HL-60 (cell line): ENCODE data around the gene EVA1A.

Experiments
- DNase-seq, 2 experiments: peaks; one replicate each; pipeline ENCODE4 v3.0.0-alpha.2; 2010 to 2020; ENCODE audit warnings: low read depth in 1 of 2, low spot score in 1 of 2
- H3K27ac ChIP-seq: fragments of 250-450 bp; sonication (Bioruptor Pico); replicated peaks from 2 replicates; pipeline ENCODE4 v1.5.1; 2020; ENCODE audit warnings: mild to moderate bottlenecking, moderate library complexity
- H3K27me3 ChIP-seq: fragments of 250-450 bp; sonication (Bioruptor Pico); 2 replicates; pipeline ENCODE4 v1.5.1; 2021; ENCODE audit warnings: mild to moderate bottlenecking, moderate library complexity; ENCODE audit not compliant: insufficient read depth, poor library complexity, severe bottlenecking
- H3K4me3 ChIP-seq: replicated peaks from 2 replicates; pipeline ENCODE4 v1.5.1; 2011; ENCODE audit warnings: mild to moderate bottlenecking, control low read depth, low read length; ENCODE audit not compliant: insufficient read depth
- GABPA ChIP-seq: IDR thresholded peaks from 2 replicates; pipeline ENCODE4 v1.6.1; 2012; ENCODE audit warnings: low read depth
- POLR2AphosphoS5 ChIP-seq: IDR thresholded peaks from 2 replicates; pipeline ENCODE4 v1.6.1; 2012; ENCODE audit warnings: low read depth
- SPI1 ChIP-seq: IDR thresholded peaks from 2 replicates; pipeline ENCODE4 v1.6.1; 2012; ENCODE audit warnings: low read depth, mild to moderate bottlenecking, borderline replicate concordance
- TF ChIP-seq, protein P1 (sequence below): IDR thresholded peaks from 2 replicates; pipeline ENCODE4 v1.6.1; 2012; ENCODE audit warnings: low read depth; ENCODE audit not compliant: insufficient replicate concordance
- TF ChIP-seq, protein P2 (sequence below): IDR thresholded peaks from one replicate; pipeline ENCODE4 v1.5.1; 2011; ENCODE audit warnings: low read length, control low read depth, inconsistent platforms; ENCODE audit not compliant: insufficient read depth

EVA1A gene

DNA sequence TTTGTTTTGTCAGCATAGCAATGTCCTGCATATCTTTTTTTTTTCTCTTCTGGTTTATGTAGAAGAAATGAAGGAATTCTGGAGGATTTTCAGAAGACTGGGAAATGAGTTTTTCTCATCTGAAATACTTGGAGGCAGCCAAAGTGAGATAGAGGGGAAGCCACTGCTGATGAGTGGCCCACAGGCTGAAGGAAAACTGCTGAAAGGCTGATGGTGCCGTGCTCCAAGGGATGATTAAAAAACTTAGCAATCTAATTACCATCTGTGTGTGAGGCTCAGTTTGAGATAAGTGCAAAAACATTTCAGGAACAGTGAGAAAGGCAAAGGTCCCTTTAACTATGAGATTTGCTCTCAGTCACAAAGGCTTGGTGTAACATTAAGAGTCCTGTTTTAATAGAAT is 98.5 kb downstream of the EVA1A start:
- H3K4me3 ChIP-seq, result no peak overlapping the region
- no peak overlapping the region for H3K27ac ChIP-seq
- TF ChIP-seq, protein P1, sequence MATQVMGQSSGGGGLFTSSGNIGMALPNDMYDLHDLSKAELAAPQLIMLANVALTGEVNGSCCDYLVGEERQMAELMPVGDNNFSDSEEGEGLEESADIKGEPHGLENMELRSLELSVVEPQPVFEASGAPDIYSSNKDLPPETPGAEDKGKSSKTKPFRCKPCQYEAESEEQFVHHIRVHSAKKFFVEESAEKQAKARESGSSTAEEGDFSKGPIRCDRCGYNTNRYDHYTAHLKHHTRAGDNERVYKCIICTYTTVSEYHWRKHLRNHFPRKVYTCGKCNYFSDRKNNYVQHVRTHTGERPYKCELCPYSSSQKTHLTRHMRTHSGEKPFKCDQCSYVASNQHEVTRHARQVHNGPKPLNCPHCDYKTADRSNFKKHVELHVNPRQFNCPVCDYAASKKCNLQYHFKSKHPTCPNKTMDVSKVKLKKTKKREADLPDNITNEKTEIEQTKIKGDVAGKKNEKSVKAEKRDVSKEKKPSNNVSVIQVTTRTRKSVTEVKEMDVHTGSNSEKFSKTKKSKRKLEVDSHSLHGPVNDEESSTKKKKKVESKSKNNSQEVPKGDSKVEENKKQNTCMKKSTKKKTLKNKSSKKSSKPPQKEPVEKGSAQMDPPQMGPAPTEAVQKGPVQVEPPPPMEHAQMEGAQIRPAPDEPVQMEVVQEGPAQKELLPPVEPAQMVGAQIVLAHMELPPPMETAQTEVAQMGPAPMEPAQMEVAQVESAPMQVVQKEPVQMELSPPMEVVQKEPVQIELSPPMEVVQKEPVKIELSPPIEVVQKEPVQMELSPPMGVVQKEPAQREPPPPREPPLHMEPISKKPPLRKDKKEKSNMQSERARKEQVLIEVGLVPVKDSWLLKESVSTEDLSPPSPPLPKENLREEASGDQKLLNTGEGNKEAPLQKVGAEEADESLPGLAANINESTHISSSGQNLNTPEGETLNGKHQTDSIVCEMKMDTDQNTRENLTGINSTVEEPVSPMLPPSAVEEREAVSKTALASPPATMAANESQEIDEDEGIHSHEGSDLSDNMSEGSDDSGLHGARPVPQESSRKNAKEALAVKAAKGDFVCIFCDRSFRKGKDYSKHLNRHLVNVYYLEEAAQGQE, result no peak
- TF ChIP-seq GABPA (no peak), POLR2AphosphoS5 (no peak), SPI1 (no peak)
- TF ChIP-seq, protein P2, sequence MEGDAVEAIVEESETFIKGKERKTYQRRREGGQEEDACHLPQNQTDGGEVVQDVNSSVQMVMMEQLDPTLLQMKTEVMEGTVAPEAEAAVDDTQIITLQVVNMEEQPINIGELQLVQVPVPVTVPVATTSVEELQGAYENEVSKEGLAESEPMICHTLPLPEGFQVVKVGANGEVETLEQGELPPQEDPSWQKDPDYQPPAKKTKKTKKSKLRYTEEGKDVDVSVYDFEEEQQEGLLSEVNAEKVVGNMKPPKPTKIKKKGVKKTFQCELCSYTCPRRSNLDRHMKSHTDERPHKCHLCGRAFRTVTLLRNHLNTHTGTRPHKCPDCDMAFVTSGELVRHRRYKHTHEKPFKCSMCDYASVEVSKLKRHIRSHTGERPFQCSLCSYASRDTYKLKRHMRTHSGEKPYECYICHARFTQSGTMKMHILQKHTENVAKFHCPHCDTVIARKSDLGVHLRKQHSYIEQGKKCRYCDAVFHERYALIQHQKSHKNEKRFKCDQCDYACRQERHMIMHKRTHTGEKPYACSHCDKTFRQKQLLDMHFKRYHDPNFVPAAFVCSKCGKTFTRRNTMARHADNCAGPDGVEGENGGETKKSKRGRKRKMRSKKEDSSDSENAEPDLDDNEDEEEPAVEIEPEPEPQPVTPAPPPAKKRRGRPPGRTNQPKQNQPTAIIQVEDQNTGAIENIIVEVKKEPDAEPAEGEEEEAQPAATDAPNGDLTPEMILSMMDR, result no peak
- H3K27me3 ChIP-seq, result no peaks in the 10 kb centered on the region
- DNase-seq, result no peak

DNA sequence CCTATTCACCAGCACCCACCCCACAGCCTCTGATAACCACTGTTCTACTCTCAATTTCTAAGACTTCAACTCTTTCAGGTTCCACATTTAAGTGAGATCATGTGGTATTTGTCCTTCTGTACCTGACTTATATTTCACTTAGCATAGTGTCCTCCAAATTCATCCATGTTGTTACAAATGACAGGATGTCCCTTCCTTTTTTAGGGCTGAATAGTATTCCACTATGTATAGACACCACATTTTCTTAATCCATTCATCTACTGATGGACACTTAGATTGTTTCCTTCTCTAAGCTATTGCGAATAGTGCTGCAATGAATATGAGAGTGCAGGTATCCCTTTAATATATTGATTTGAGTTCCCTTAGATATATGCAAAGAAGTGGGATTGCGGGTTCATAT is 100.1 kb downstream of the EVA1A start:
- Histone ChIP-seq H3K27ac (no peak overlapping the region), H3K4me3 (no peak overlapping the region), H3K27me3 (no peaks in the 10 kb centered on the region)
- TF ChIP-seq, protein P1, result no peak
- TF ChIP-seq GABPA, result no peak
- TF ChIP-seq POLR2AphosphoS5, result no peak
- TF ChIP-seq, protein P2, result no peak
- no peak for TF ChIP-seq SPI1
- no peak for DNase-seq

DNA sequence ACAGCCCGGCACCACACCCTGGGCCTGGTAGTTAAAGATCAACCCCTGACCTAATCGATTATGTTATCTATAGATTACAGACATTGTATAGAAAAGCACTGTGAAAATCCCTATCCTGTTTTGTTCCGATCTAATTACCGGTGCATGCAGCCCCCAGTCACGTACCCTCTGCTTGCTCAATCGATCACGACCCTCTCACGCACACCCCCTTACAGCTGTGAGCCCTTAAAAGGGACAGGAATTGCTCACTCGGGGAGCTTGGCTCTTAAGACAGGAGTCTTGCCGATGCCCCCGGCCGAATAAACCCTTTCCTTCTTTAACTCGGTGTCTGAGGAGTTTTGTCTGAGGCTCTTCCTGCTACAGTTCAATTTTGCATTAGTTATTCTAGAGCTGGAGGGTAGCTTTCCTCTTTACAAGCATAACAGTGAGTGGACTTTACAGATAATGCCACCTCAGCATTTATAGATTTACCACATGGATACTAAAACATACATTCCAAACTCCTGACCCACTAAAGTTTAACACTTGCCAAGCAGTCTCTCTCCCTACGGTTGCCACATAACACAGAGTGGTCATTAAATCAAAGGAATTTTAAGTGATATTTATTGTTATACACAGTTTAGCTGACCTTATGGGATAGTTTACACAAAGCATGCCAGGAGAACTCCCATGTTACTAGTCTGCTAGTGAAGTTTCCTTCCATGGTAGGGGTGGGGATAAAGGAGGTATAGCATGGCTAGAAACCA is 101.0 kb downstream of the EVA1A start:
- TF ChIP-seq SPI1 (no peak), POLR2AphosphoS5 (no peak)

DNA sequence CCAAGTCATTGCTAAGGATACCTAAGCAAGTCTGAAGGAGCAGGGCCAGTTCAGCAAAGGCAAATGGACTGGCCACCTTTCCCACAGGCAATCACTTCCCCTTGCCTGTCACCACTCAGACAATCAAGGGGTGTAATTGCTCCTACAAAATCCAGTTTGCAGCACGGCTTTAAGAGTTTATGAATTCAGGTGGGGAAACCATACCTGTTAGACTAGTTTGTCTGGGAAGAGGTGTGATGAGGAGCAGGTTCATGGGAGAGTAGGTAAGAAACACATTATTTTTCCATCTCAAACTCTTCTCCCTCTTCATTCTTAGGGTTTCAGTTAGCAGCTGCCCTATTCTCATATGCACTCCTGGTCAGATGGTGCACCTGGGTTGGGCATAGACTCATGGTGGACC is 102.5 kb downstream of the EVA1A start:
- no peak overlapping the region for H3K27ac ChIP-seq
- no peak overlapping the region for H3K4me3 ChIP-seq
- DNase-seq, result no peak
- H3K27me3 ChIP-seq, result no peaks in the 10 kb centered on the region
- TF ChIP-seq SPI1, result no peak
- no peak for TF ChIP-seq GABPA
- TF ChIP-seq POLR2AphosphoS5, result no peak
- TF ChIP-seq, protein P2, result no peak
- TF ChIP-seq, protein P1, result no peak

More for the DNA sequence above, 101.0 kb downstream of the EVA1A start:
- Histone ChIP-seq H3K27ac (no peak overlapping the region), H3K27me3 (no peaks in the 10 kb centered on the region), H3K4me3 (no peak overlapping the region)
- DNase-seq, result no peak
